Esophagus mucosa (tissue), 1 donor: Measurements from ENCODE around the gene VWA5B2. TPM values are rescaled to one million over a fixed set of nuclear protein-coding genes. Genes with fewer than 3 reads are reported as not detected.

Experiments used
- ATAC-seq: fragments of 200-7000 bp; cut with Tn5 transposase; one replicate; pipeline ENCODE4 v1.9.1; 2020
- total RNA-seq: library from RNA; stranded (reverse); gene quantifications from one replicate; pipeline ENCODE4 v1.2.4, GENCODE V29; 2023
- donor health status: DM: yes; HTN: yes; CAD: no.

VWA5B2 gene
- not detected for total RNA-seq

GRCh38 chr3:184229394-184230080 lies at the start of gene VWA5B2:
TSS of gene VWA5B2 (plus strand) at chr3:184229585. CDS start at chr3:184230529, 944 bp downstream.
- ATAC-seq, result peak; percentile 61

DNA sequence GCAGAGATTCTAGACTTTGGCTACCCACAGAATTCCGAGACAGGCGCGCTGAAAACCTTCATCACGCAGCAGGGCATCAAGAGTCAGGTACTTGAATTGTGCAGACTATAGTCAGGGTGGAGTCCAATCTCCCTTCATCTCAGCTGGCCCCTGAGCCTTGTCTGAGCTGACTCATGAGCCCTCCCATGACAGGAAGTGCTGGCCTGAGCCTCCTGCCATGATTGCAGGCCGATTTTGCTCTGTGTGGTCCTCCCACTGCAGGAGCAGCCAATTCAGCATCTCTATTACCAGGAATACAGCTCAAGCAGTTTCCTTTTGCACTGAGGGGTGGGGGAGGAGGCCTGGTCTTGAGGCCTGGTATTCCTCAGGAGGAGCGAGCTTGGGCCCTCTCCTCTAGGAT lies 49.2 kb upstream of the VWA5B2 start:
- ATAC-seq, result no peak

- ATAC-seq, result no peak
Measured at GRCh38 chr3:184181596-184181995, 47.8 kb upstream of the VWA5B2 start.

- no peak for ATAC-seq
Measured at GRCh38 chr3:184183679-184184078, 45.7 kb upstream of the VWA5B2 start.

DNA sequence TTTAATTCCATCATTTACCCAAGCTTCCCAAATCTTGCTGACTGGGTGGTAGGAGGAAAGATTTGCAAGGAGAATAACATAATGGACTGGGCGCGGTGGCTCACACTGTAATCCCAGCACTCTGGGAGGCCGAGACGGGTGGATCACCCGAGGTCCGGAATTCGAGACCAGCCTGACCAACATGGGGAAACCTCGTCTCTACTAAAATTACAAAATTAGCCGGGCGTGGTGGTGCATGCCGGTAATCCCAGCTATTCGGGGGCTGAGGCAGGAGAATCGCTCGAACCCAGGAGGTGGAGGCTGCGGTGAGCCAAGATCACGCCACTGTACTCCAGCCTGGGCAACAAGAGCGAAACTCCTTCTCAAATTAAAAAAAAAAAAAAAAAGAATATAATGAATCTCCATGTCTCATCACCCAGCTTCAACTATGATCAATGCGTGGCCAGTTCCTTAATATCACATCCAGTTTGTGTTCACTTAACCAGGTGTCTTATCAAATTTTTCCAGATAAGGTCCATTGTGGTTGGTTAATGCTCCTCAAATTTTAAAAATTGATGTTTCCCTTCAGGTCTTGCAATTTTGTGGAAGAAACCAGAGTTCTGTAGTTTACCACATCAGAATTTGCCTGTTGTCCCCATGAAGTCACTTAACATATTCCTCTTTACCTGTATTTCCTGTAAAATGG lies 44.7 kb upstream of the VWA5B2 start:
- no peak for ATAC-seq

DNA sequence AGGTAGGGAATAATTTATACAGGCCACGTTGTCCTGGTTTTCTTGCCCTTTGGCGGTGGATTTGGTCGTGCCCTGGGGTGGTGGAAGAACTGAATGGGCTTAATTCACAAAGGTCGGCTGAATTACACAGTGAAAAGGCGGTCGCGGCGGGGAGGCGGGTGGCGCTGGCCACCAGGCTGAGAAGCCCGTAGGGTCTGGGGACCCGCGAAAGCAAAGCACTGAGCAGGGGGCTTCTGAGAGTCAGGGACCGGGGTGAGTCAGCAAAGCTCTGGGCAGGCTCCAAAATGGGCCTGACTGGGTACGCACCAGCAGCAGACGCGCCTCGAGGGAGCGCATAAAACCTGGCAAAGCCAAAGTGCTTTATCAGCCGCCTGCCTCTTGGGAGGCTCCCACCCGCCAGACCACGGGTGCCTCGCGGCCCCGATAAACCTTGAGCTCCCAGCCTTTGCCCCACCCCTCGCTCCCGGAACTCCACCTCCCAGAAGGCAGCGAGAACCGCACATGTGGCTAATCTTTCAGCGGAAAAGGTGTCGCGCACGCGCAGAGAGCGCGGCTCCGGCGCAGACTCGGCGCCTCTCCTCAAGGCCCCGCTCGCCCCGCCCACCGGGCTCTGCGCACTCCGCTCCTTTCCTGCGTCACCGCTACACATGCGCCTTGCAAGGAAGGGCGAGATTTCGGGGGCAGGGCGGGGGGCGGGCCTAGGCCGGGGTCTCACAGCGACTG lies 43.8 kb upstream of the VWA5B2 start:
- peak; percentile 98 for ATAC-seq

GRCh38 chr3:184186184-184186901 lies 43.0 kb upstream of the VWA5B2 start, which contains the start of gene ABCF3:
TSS of gene ABCF3 (plus strand) at chr3:184186199. CDS start at chr3:184186208, 9 bp downstream.
- peak; percentile 39 for ATAC-seq

GRCh38 chr3:184186902-184187207 lies 42.5 kb upstream of the VWA5B2 start:
- no peak for ATAC-seq

- ATAC-seq, result no peak
Measured at GRCh38 chr3:184188080-184188479, 41.3 kb upstream of the VWA5B2 start.

DNA sequence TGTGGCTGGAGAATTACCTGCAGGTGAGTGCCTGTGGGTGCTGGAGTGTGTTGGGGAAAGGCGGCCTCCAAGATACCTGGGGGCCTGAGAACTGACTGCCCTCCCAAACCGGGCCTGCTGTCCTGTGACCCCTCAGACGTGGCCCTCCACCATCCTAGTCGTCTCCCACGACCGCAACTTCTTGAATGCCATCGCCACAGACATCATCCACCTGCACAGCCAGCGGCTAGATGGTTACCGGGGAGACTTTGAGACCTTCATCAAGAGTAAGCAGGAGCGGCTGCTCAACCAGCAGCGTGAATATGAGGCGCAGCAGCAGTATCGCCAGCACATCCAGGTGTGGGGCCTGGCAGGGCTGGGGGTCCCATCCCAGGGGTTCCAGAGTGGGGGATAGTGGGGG lies 40.0 kb upstream of the VWA5B2 start:
- ATAC-seq, result no peak

DNA sequence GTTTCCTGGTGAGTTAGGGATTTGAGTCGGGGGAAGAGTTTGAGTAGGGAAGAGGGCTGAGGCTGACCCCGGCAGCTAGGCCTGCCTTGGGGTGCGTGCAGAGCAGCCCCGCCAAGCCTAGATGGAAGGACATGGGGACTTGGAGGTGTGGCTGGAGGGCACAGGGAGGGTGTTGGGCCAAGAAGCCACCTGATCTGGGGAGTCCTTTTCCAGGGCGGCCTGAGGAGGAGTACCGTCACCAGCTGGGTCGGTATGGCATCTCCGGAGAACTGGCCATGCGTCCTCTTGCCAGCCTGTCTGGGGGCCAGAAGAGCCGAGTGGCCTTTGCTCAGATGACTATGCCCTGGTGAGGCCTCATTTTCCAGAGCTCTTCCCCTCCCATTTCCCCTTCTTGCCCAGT lies 36.5 kb upstream of the VWA5B2 start:
- no peak for ATAC-seq

GRCh38 chr3:184193991-184194539 lies 35.3 kb upstream of the VWA5B2 start:
- no peak for ATAC-seq

DNA sequence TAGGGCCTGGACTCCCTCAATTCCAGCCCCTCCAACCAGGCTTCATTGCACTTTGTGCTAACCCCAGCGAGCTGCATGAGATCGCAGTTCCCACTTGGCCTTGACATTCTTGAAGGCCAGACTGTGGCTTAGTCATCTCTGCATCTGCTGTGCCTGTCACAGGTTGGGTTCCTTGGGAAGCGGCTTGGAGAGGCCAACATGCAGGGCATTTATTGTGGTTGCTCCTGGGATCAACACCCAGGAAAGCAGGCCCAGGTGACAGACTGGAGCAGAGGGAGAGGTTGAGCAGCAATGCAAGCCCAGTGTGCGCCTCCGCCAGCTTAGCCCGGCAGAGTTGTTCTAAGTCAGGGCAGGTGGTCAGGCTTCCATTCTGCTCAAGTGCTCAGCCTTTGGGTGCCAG lies 32.8 kb upstream of the VWA5B2 start:
- ATAC-seq, result no peak

GRCh38 chr3:184198509-184198908 lies 30.9 kb upstream of the VWA5B2 start:
- ATAC-seq, result no peak

GRCh38 chr3:184200825-184201224 lies 28.6 kb upstream of the VWA5B2 start:
- ATAC-seq, result no peak

DNA sequence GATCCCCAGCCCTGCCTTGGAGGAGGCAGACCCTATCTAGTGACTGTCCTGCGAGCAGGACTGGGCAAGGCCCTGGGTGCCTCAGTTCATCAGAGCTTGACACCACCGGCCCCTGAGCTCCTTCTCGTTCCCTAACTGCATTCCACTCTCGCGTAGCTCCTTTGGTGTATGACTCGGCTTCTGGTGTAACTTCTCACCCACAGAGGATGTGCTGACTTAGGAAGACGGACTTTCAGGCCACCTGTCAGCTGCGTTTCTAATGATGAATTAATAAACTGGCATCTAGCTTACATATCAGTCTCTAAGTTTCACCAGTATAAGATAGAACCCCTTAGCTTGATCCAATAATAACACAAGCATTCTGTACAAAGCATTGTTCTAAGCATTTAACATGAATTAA lies 25.9 kb upstream of the VWA5B2 start:
- ATAC-seq, result peak; percentile 31

DNA sequence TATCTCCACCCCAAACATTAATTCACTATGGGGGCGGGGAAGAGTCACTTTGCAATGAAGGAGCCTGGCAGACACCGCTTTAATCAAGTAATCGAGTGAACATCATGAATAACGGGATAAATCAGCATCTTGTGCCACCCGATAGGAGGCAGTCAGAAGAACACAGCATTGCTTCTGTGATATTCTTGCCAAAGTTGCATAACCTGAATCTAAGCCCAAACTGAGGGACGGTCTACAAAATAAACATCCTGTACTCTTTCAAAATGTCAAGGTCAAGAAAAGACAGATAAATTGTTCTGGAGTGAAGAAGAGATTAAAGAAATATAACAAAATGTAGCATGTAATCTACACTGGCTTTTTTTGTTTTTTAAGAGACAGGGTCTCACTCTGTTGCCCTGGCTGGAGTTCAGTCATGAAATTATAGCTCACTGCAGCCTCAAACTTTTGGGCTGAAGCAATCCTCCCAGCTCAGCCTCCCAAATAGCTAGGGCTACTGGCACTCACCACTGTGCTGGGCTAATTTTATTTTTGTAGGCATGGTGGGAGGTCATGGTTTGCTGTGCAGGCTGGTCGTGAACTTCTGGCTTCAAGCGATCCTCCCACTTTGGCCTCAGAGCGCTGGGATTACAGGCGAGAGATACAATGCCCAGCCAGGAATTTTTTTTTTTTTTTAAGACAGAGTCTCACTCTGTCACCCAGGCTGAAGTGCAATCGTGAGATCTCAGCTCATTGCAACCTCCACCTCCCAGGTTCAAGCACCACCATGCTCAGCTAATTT lies 20.1 kb upstream of the VWA5B2 start:
- no peak for ATAC-seq

GRCh38 chr3:184211297-184211696 lies 18.1 kb upstream of the VWA5B2 start:
- ATAC-seq, result no peak

GRCh38 chr3:184211718-184212117 lies 17.7 kb upstream of the VWA5B2 start:
- ATAC-seq, result no peak

DNA sequence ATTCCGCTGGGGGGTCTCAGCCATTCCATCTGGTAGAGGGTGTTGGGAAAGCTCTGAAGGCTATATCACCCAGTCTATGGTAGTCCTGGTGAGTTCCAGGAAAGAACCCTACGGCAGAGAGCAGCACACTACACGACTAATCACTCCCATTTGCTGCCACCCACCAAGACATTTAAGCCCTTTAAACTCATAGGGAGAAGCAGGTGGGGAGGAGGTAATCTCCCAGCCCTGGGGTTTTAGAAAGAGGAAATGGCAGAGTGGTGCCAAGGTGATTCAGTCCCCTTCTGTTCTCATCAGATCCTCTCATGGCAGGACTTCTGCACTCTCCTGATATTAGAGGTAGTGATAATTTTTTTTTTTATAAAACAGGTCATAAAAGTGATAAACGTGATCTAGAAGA lies 10.6 kb upstream of the VWA5B2 start:
- ATAC-seq, result no peak

GRCh38 chr3:184222521-184222920 lies 6.9 kb upstream of the VWA5B2 start:
- no peak for ATAC-seq

DNA sequence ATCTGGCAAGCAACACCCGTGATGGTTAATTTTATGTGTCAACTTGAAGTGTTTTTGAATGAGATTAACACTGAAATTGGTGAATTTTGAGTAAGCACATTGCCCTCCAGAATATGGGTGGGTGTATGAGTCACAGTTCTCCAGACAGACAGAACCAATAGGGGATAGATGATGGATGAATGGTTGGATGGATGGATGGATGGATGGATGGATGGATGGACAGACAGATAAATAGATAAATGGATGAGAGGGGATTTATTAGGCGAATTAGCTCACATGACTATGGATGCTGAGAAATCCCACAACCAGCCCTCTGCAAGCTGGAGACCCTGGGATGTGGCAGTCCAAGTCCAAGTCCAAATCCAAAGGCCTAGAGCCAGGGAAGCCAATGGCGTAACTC lies 5.4 kb upstream of the VWA5B2 start:
- ATAC-seq, result no peak
